ENCODE results near the gene CYBB. TPM values are rescaled to one million over a fixed set of nuclear protein-coding genes. Genes with fewer than 3 reads are reported as not detected.

The CYBB gene
- 19.6 TPM for total RNA-seq

GRCh38 chrX:37779857-37780256 is at the start of gene CYBB:
CYBB (plus strand) TSS chrX:37780059; CDS start chrX:37780078, 19 bp downstream.

DNA sequence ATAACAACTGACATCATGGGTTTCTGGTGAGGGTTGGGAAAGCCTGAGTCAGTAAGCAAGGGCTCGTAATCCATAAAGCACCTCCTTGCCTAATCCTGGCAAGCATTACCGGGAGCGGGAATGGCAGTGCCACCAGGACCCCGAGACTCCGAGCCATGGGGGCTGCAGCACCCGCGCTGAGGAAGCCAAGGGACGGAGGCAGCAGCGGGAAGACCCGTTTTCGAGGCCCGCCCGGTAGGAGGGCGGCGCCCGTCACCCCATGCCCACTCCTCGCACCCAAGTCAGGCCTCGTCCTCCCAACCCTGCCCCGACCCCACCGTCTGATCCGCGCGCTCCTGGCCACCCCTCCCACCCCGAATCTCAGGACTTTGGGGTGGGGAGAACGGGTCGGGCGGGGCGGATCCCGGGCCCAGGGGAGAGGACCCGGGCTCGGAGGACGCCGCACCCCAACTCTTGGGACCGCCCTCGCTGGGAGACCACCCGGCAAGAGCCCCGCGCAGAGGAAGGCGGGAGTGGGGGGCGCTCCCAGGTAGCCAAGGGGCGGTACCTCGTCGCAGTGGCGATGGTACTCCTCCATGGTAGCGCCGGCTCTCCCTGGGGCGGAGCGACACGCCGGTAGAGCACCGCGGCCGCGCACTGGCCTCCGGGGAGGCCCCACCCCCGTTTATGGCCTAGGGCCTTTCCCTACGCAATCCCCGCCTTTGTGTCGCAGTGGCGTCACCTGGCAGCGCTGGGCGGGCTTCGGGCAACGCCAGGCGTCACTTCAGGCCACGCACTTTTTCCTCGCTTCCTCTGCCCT is 67.3 kb downstream of the CYBB start, which contains the start of gene DYNLT3:
Gene DYNLT3, minus strand, starts transcription at position 638 of the 799 bp plus-strand sequence. Its CDS starts 61 bp downstream, at position 577.

Other genes with a start within 250 kb of the CYBB start
- gene LANCL3, start 208.4 kb upstream of the CYBB start, total RNA-seq: 7.8 TPM
- gene XK, start 94.3 kb upstream of the CYBB start, total RNA-seq: 11.3 TPM
- 54.0 TPM for gene DYNLT3, start 67.5 kb downstream of the CYBB start, total RNA-seq
- 10.1 TPM for gene SYTL5, start 226.5 kb downstream of the CYBB start, total RNA-seq

Data from diencephalon (tissue), 1 donor.